ENCODE results near the gene SSNA1.
A peak's percentile ranks its signal among the peaks of the same experiment; 100 is the strongest.

SSNA1 gene

GRCh38 chr9:137156567-137157375 lies 31.7 kb upstream of the SSNA1 start:
- DNase-seq = no peak

- no peak for DNase-seq
Observed at GRCh38 chr9:137157618-137158415, 30.7 kb upstream of the SSNA1 start.

DNA sequence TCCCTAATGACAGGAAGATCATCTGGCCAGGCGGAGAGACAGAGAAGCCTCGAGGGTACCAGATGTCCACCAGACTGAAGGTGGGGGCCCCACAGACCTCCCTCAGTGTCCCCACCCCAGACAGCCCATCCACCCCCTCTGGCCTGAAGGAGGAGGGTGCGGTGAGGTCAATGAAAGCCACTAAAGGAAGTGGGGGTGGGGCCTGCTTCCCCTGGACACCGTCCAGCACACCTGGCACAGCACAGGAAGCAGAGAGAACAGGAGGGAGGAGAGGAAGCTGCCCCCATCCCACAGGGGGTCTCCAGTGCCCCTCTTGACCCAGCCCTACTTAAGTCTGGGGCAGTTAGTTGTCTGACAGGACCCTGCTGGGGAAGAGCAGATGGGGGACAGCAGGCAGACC lies 29.9 kb upstream of the SSNA1 start:
- no peak for DNase-seq

GRCh38 chr9:137159105-137160053 lies 29.1 kb upstream of the SSNA1 start:
- no peak for DNase-seq

DNA sequence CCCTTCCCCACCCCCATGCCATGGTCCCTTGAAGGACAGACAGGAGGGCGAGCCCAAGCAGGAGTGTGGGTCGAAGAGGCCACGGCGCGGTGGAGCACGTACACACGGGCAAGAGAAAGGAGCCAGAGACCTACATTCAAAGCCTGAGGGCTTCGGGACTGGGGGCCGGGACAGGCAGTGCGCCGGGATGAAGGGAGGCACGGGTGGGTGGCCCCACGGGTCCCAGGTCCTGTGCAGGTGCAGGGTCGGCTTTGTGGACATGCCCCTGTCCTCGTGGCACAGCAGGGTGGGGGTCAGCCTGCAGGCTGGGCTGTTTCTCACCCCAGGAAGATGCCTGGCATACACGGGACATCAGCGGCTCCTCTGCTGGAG lies 28.4 kb upstream of the SSNA1 start:
- DNase-seq = no peak

DNA sequence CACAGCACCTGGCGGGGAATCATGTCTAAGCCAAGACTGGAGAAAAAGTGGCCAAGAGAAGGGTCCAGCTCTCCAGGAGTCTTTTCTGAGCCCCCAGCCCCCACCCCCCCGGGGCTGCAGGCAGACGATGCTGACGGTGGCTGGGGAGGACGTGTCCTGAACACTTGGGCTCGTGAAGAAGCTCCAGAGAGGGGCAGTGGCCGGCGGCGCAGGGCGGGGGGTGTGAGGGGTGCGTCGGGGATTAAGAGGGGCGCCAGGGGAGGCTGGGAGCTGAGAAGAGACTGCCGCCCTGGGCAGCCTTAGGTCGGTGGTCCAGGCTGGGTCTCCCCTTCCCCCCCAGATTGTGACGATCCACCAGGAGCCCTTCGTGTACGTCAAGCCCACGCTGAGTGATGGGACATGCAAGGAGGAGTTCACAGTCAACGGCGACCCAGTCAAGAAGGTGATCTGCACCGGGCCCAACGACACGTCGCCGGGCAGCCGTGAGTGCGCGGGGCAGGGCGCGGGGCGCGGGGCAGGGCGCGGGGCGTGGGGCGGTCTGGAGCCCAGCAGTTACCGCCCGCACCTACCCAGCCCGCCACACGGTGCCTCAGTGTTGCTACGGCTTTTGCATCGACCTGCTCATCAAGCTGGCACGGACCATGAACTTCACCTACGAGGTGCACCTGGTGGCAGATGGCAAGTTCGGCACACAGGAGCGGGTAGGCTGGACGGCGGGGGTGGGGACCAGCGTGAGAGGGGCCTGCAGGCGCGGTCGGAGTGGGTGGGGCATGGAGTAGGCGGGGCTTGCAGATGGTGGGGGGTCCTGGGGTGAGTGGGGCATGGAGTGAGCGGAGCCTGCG lies 27.5 kb upstream of the SSNA1 start:
- peak; percentile 99 for DNase-seq

DNA sequence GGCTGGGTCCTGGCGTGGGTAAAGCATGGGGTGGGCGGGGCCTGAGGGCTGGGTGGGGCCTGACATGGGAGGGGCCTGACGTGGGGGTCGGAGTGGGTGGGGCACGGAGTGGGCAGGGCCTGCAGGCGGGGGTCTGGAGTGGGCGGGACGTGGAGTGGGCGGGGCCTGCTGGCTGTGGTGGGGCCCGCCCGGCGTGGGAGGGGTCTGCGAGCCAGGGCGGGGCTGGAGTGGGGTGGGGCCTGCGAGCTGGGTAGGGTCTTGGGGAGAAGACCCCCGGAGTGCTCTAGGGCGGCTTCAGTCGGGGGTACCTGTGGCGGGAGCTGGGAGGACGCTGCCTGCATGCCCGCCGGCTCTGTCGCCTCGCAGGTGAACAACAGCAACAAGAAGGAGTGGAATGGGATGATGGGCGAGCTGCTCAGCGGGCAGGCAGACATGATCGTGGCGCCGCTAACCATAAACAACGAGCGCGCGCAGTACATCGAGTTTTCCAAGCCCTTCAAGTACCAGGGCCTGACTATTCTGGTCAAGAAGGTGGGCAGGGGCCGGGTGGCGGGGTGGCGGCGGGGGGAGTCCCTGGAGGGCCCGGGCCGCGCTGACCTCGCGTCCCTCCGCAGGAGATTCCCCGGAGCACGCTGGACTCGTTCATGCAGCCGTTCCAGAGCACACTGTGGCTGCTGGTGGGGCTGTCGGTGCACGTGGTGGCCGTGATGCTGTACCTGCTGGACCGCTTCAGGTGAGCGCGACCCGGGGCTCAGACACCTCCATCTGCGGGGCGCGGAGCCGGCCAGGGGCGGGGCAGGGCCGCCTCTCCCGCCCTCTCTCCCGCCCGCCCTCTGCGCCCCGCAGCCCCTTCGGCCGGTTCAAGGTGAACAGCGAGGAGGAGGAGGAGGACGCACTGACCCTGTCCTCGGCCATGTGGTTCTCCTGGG lies 26.7 kb upstream of the SSNA1 start:
- DNase-seq = peak; percentile 52

DNA sequence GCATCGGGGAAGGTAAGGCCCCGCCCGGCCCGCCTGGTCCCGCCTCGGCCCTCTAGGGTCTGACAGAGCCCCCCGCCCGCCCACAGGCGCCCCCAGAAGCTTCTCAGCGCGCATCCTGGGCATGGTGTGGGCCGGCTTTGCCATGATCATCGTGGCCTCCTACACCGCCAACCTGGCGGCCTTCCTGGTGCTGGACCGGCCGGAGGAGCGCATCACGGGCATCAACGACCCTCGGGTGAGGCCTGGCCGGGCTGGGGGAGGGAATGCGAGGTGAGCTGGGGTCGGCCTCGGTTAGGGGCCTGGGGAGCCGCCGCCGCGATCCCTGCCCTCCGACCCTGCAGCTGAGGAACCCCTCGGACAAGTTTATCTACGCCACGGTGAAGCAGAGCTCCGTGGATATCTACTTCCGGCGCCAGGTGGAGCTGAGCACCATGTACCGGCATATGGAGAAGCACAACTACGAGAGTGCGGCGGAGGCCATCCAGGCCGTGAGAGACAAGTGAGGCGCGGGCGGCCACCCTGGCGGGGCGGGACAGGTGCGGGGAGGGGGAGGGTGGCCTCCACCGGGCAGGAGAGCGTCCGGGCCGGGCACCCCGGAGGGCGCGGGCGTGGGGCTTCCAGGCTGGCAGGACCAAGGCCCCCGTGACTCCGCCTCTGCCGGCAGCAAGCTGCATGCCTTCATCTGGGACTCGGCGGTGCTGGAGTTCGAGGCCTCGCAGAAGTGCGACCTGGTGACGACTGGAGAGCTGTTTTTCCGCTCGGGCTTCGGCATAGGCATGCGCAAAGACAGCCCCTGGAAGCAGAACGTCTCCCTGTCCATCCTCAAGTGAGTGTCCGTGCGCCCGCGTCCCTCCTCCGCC lies 25.7 kb upstream of the SSNA1 start:
- DNase-seq = peak; percentile 60

DNA sequence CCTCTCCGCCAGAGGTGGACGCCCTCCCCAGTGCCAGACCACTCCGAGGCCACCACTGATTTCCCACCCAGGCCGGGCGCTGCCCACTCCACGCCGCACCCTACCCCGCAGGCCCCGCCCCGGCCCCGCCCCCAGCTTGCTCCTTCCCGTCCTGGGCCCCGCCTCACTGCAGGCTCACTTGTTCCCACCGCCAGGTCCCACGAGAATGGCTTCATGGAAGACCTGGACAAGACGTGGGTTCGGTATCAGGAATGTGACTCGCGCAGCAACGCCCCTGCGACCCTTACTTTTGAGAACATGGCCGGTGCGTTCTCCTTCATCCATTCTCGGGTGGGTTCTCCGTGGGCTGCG lies 25.1 kb upstream of the SSNA1 start:
- DNase-seq = no peak

- no peak for DNase-seq
Observed at GRCh38 chr9:137163805-137164204, 24.7 kb upstream of the SSNA1 start.

- no peak for DNase-seq
Observed at GRCh38 chr9:137164370-137165249, 23.9 kb upstream of the SSNA1 start.

GRCh38 chr9:137165250-137165836 lies 23.1 kb upstream of the SSNA1 start:
- DNase-seq = no peak

DNA sequence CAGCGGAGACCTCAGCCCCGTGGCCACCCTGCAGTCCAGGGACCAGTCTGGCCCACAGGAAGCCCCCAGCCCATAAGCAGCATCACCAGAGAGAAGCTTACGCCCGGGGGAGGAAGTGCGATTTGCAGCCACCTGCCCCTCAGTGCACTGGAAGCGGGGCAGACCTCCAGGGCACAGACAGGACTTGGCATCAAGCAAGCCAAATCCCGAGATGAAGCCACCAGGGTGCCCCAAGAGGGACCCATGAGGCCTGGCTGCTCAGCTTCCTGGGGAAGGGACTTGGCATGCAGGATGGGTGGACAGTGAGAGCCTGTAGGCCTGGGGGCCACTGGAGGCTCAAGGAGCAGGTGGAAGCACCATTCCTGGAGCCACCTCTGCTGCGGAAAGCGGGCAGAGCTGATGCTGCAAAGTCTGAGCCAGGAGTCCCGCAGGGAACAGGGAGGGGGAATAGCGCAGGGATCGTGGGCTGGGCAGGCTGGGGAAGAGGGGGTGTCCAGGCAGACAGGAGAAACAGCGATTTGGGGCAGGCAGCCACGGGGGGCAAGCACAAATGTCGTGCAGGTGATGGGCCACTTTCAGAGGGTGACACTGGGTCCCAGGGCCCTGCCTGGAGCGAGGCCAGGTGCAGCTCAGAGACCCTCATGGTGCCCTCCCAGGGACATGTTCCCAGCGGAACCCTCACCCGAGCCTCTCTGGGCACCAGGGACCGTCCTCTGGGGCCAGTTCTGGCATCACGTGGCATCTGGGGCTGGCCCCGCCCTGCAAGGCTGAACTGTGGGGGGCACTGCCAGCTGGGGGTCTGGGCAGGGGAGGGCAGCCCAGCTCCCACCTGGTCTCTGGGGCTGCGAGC lies 21.9 kb upstream of the SSNA1 start:
- no peak for DNase-seq

GRCh38 chr9:137167277-137167746 lies 21.2 kb upstream of the SSNA1 start:
- peak; percentile 40 for DNase-seq

DNA sequence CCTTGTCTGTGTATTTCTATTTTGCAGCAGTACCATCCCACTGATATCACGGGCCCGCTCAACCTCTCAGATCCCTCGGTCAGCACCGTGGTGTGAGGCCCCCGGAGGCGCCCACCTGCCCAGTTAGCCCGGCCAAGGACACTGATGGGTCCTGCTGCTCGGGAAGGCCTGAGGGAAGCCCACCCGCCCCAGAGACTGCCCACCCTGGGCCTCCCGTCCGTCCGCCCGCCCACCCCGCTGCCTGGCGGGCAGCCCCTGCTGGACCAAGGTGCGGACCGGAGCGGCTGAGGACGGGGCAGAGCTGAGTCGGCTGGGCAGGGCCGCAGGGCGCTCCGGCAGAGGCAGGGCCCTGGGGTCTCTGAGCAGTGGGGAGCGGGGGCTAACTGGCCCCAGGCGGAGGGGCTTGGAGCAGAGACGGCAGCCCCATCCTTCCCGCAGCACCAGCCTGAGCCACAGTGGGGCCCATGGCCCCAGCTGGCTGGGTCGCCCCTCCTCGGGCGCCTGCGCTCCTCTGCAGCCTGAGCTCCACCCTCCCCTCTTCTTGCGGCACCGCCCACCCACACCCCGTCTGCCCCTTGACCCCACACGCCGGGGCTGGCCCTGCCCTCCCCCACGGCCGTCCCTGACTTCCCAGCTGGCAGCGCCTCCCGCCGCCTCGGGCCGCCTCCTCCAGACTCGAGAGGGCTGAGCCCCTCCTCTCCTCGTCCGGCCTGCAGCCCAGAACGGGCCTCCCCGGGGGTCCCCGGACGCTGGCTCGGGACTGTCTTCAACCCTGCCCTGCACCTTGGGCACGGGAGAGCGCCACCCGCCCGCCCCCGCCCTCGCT lies 20.5 kb upstream of the SSNA1 start:
- DNase-seq = peak; percentile 60

DNA sequence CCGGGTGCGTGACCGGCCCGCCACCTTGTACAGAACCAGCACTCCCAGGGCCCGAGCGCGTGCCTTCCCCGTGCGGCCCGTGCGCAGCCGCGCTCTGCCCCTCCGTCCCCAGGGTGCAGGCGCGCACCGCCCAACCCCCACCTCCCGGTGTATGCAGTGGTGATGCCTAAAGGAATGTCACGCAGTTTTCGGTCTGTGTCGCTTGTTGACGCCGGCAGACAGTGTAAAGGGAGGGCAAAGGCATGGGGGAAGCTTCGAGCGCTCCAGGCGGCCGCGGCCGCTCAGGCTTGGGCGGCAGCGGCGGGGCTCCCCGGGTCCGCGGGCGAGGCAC lies 19.9 kb upstream of the SSNA1 start:
- DNase-seq = peak; percentile 51
